Measurements from ENCODE around the gene ESYT2. TPM values are rescaled to one million over a fixed set of nuclear protein-coding genes. Genes with fewer than 3 reads are reported as not detected.
A peak's percentile ranks its signal among the peaks of the same experiment; 100 is the strongest.

Gene ESYT2
- total and polyA plus RNA-seq, 9 of the 15 experiments (the other 6 are each of a cell fraction or from before 2014, with no cell fraction given), result 5.8 to 86.9 (median 64.7) TPM

GRCh38 chr7:158861004-158861787 lies 31.9 kb upstream of the ESYT2 start (continued):
- TF ChIP-seq IRF1 (CRISPR knock-in tag; IDR thresholded peaks at IDR 0.05; ENCODE audit: borderline replicate concordance) (no peak), ZNF280A (IDR thresholded peaks at IDR 0.05; ENCODE audit: low read depth, partially characterized antibody) (no peak), CEBPG (CRISPR knock-in tag; IDR thresholded peaks at IDR 0.05) (no peak), CEBPG (tag; conservative IDR thresholded peaks at IDR 0.05 in 1 of 2, IDR thresholded peaks at IDR 0.05 in 1 of 2) (no peak), ZNF277 (CRISPR knock-in tag; IDR thresholded peaks at IDR 0.05; ENCODE audit: borderline replicate concordance) (no peak), POLR3A (IDR thresholded peaks at IDR 0.05; ENCODE audit: borderline replicate concordance, extremely low read depth, insufficient read depth, insufficient read length) (no peak), SMAD1 (IDR thresholded peaks at IDR 0.05; ENCODE audit: low read depth, low read length, partially characterized antibody) (no peak), HSF4 (CRISPR knock-in tag; IDR thresholded peaks at IDR 0.05; ENCODE audit: borderline replicate concordance) (no peak), ZNF224 (CRISPR knock-in tag; IDR thresholded peaks at IDR 0.05) (no peak), POLR2B (IDR thresholded peaks at IDR 0.05; ENCODE audit: low read depth, partially characterized antibody) (no peak), GTF2E2 (tag; IDR thresholded peaks at IDR 0.05) (no peak), TRIM25 (IDR thresholded peaks at IDR 0.05; ENCODE audit: borderline replicate concordance) (0 out of 2 replicates have a peak, but pooled peaks have one; percentile 54), NBN (IDR thresholded peaks at IDR 0.05; ENCODE audit: low read depth) (peak; percentile 60; the same call in 1 of the 2 replicates), SRF (CRISPR knock-in tag; IDR thresholded peaks at IDR 0.05) (0 out of 4 replicates have a peak, but pooled peaks of 1 of the 2 experiments have one; percentile 47), BRD9 (IDR thresholded peaks at IDR 0.05; ENCODE audit: low read depth, partially characterized antibody) (peak; percentile 54), SFPQ (IDR thresholded peaks at IDR 0.05; ENCODE audit: low read depth, low read length) (no peak)
- TF ChIP-seq, protein P1, sequence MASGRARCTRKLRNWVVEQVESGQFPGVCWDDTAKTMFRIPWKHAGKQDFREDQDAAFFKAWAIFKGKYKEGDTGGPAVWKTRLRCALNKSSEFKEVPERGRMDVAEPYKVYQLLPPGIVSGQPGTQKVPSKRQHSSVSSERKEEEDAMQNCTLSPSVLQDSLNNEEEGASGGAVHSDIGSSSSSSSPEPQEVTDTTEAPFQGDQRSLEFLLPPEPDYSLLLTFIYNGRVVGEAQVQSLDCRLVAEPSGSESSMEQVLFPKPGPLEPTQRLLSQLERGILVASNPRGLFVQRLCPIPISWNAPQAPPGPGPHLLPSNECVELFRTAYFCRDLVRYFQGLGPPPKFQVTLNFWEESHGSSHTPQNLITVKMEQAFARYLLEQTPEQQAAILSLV (tag; IDR thresholded peaks at IDR 0.05), result no peak

All from K562 (cell line).